Fibroblast of pulmonary artery (primary cell): ENCODE results near the gene TICAM1.

ENCODE experiments used
- DNase-seq: peaks from one replicate; pipeline ENCODE4 v3.0.0-alpha.2; 2010; ENCODE audit warnings: low read depth
- H3K4me3 ChIP-seq: replicated peaks from 2 replicates; pipeline ENCODE4 v1.5.1; 2011; ENCODE audit warnings: low read depth, mild to moderate bottlenecking, control low read depth, low read length, moderate library complexity
- CTCF ChIP-seq: IDR thresholded peaks from 2 replicates; pipeline ENCODE4 v1.5.1; 2011; ENCODE audit warnings: mild to moderate bottlenecking, control low read depth, low read length, inconsistent platforms; ENCODE audit errors: missing control alignments

The TICAM1 gene

GRCh38 chr19:4821265-4821664 is 10.2 kb downstream of the TICAM1 start:
- no peak overlapping the region for H3K4me3 ChIP-seq
- no peak for TF ChIP-seq CTCF
- DNase-seq: no peak

DNA sequence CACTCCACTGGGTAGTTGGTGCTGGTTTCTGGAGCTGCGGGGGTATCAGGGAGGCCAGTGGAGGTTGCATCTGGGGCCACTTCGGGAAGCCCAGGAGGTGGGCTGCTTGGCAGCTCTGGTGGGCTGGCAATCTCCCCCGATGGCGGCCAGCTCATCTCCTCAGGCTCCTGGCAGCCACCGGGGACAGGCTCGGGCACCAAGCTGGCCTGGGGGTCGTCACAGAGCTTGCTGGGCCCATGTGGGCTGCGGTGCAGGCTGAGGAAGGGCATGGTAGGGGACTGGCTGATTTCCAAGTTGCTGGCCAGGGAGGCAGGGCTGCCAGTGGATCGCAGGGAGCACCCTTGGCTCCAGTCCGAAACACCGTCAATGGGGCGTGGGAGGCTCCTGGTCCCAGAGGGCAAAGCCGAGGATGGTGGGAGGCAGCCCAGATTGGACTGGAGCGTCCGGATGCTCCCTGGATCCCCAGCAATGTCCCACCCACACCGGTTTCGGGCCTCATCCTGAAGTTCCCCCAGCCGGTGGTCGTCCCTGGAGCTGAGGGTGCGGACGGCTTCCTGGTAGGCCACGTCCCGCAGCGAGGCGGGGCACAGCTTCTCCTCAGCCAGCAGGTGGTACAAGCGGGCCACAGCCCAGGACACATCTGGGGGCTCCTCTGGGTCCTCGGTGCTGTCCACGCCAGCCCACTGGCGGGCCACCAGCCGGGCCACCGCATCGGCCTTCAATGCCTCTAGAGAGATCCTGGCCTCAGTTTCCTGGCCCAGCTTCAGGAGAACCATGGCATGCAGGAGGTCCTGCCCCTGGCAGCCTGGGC is 13.8 kb downstream of the TICAM1 start:
- no peak for TF ChIP-seq CTCF
- no peak for DNase-seq
- no peak overlapping the region for H3K4me3 ChIP-seq

- no peak overlapping the region for H3K4me3 ChIP-seq
- no peak for DNase-seq
- TF ChIP-seq CTCF: no peak
Observed at GRCh38 chr19:4816950-4817278, 14.6 kb downstream of the TICAM1 start.

- no peak for TF ChIP-seq CTCF
- no peak overlapping the region for H3K4me3 ChIP-seq
- no peak for DNase-seq
Observed at GRCh38 chr19:4816202-4816949, 15.1 kb downstream of the TICAM1 start.

GRCh38 chr19:4815426-4816201 is 15.9 kb downstream of the TICAM1 start:
- TF ChIP-seq CTCF: no peak
- H3K4me3 ChIP-seq: no peak overlapping the region
- DNase-seq: peak; percentile 94

DNA sequence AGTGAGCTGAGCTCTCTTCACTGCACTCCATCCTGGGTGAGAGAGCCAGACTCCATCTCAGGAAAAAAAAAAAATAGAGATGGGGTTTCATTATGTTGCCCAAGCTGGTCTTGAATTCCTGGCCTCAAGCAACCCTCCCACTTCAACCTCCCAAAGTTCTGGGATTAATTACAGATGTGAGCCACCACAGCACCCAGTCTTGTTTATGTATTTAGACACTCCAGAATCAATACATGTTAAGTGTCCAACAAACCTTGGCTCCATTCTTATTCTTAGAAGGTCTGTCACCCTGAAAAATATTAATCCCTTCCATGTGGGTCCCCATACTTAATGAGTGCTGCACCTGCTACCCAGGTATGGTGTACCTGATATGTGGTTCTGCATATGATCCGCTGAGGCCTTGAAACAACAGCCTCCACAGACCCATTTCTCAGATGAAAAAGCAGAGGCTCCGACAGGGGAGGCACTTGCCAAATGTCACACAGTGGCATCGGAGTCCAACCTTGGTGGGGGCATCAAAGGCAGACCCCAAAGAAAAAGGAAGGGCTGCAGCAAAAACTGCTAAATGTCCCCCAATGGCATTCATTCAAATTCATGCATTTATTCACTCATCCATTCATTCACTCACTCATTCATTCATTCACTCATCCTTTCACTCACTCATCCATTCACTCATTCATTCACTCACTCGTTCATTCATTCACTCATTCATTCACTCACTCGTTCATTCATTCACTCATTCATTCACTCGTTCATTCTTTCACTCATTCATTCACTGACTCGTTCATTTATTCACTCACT is 16.7 kb downstream of the TICAM1 start:
- H3K4me3 ChIP-seq: no peak overlapping the region
- peak; percentile 25 for DNase-seq
- TF ChIP-seq CTCF: no peak
